Measurements from ENCODE around the gene NEURL4.

The NEURL4 gene

GRCh38 chr17:7325031-7325528 is 4.1 kb downstream of the NEURL4 start:
- 94 to 98% methylated on average over 18 of the region's 19 CpGs for WGBS, 2 experiments
- Histone ChIP-seq H3K27ac (ENCODE audit: insufficient read depth, low read depth, low read length, poor library complexity, severe bottlenecking) (no peak overlapping the region), H3K9me3 (ENCODE audit: control insufficient read depth, low read length) (no peaks in the 10 kb centered on the region), H3K27me3 (ENCODE audit: control insufficient read depth, insufficient read depth, low read length, poor library complexity, severe bottlenecking) (no peaks in the 10 kb centered on the region), H3K4me3 (ENCODE audit: insufficient read depth, low read depth, low read length) (no peak overlapping the region), H3K4me1 (ENCODE audit: control insufficient read depth, insufficient read depth, low read length) (peaks cover 9% of the 10 kb centered on the region), H3K36me3 (ENCODE audit: control insufficient read depth, insufficient read depth, low read length) (peaks cover 49% of the 10 kb centered on the region)

GRCh38 chr17:7324438-7324779 is 4.7 kb downstream of the NEURL4 start:
- no peaks in the 10 kb centered on the region for H3K9me3 ChIP-seq (ENCODE audit: control insufficient read depth, low read length)
- H3K4me1 ChIP-seq (ENCODE audit: control insufficient read depth, insufficient read depth, low read length) = peaks cover 9% of the 10 kb centered on the region
- no peak overlapping the region for H3K4me3 ChIP-seq (ENCODE audit: insufficient read depth, low read depth, low read length)
- 86 to 93% methylated on average over 3 of the region's 3 CpGs for WGBS, 2 experiments
- H3K27ac ChIP-seq (ENCODE audit: insufficient read depth, low read depth, low read length, poor library complexity, severe bottlenecking) = no peak overlapping the region
- H3K36me3 ChIP-seq (ENCODE audit: control insufficient read depth, insufficient read depth, low read length) = peaks cover 49% of the 10 kb centered on the region
- H3K27me3 ChIP-seq (ENCODE audit: control insufficient read depth, insufficient read depth, low read length, poor library complexity, severe bottlenecking) = no peaks in the 10 kb centered on the region

- 71 to 74% methylated on average over 39 of the region's 39 CpGs for WGBS, 2 experiments
- no peaks in the 10 kb centered on the region for H3K9me3 ChIP-seq (ENCODE audit: control insufficient read depth, low read length)
- peaks cover 49% of the 10 kb centered on the region for H3K36me3 ChIP-seq (ENCODE audit: control insufficient read depth, insufficient read depth, low read length)
- no peak overlapping the region for H3K4me3 ChIP-seq (ENCODE audit: insufficient read depth, low read depth, low read length)
- no peak overlapping the region for H3K27ac ChIP-seq (ENCODE audit: insufficient read depth, low read depth, low read length, poor library complexity, severe bottlenecking)
- H3K4me1 ChIP-seq (ENCODE audit: control insufficient read depth, insufficient read depth, low read length) = peaks cover 9% of the 10 kb centered on the region
- no peaks in the 10 kb centered on the region for H3K27me3 ChIP-seq (ENCODE audit: control insufficient read depth, insufficient read depth, low read length, poor library complexity, severe bottlenecking)
Measured at GRCh38 chr17:7323731-7324437, 5.3 kb downstream of the NEURL4 start.

DNA sequence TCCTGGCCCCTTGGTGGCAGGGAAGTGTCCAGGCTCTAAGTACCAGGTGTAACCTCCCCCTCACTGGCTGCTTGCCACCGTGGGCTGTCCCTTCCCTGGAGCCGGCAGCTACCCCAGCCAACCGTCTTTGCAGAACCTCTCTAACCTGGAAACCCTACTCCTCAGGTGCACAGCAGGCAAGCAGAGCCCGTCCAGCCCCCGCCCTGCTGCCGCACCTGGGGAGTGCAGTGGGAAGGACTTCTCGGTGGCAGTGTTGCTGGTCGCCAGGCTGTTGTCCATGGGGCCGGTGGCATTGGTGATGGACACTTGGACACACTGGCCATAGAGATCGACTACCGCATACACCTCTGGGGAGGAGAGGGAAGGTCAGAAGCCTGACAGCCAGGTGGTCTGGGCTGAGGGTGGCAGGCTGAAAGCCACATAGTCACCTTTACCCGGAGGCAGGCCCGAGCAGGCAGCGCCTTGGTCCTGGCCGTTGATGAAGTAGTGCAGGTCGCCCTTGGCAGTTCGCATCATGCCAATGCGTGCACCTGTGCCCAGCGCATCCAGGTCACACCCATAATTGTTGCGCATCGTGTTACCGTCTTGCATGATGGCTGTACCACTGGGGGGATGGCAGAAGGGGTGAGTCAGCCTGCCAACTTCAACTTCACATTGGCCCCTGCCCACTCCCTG is 6.5 kb downstream of the NEURL4 start:
- peaks cover 60% of the 10 kb centered on the region for H3K36me3 ChIP-seq (ENCODE audit: control insufficient read depth, insufficient read depth, low read length)
- H3K9me3 ChIP-seq (ENCODE audit: control insufficient read depth, low read length) = no peaks in the 10 kb centered on the region
- 96 to 97% methylated on average over 22 of the region's 22 CpGs for WGBS, 2 experiments
- H3K27ac ChIP-seq (ENCODE audit: insufficient read depth, low read depth, low read length, poor library complexity, severe bottlenecking) = no peak overlapping the region
- H3K4me1 ChIP-seq (ENCODE audit: control insufficient read depth, insufficient read depth, low read length) = peaks cover 2% of the 10 kb centered on the region
- H3K27me3 ChIP-seq (ENCODE audit: control insufficient read depth, insufficient read depth, low read length, poor library complexity, severe bottlenecking) = no peaks in the 10 kb centered on the region
- no peak overlapping the region for H3K4me3 ChIP-seq (ENCODE audit: insufficient read depth, low read depth, low read length)

- peaks cover 62% of the 10 kb centered on the region for H3K36me3 ChIP-seq (ENCODE audit: control insufficient read depth, insufficient read depth, low read length)
- H3K27me3 ChIP-seq (ENCODE audit: control insufficient read depth, insufficient read depth, low read length, poor library complexity, severe bottlenecking) = no peaks in the 10 kb centered on the region
- no peak overlapping the region for H3K4me3 ChIP-seq (ENCODE audit: insufficient read depth, low read depth, low read length)
- H3K4me1 ChIP-seq (ENCODE audit: control insufficient read depth, insufficient read depth, low read length) = no peaks in the 10 kb centered on the region
- H3K9me3 ChIP-seq (ENCODE audit: control insufficient read depth, low read length) = no peaks in the 10 kb centered on the region
- 95 to 96% methylated on average over 15 of the region's 15 CpGs for WGBS, 2 experiments
- no peak overlapping the region for H3K27ac ChIP-seq (ENCODE audit: insufficient read depth, low read depth, low read length, poor library complexity, severe bottlenecking)
Measured at GRCh38 chr17:7321466-7321865, 7.7 kb downstream of the NEURL4 start.

- 95 to 96% methylated on average over 13 of the region's 13 CpGs for WGBS, 2 experiments
- H3K4me3 ChIP-seq (ENCODE audit: insufficient read depth, low read depth, low read length) = no peak overlapping the region
- peaks cover 4% of the 10 kb centered on the region for H3K4me1 ChIP-seq (ENCODE audit: control insufficient read depth, insufficient read depth, low read length)
- no peaks in the 10 kb centered on the region for H3K27me3 ChIP-seq (ENCODE audit: control insufficient read depth, insufficient read depth, low read length, poor library complexity, severe bottlenecking)
- H3K27ac ChIP-seq (ENCODE audit: insufficient read depth, low read depth, low read length, poor library complexity, severe bottlenecking) = no peak overlapping the region
- H3K36me3 ChIP-seq (ENCODE audit: control insufficient read depth, insufficient read depth, low read length) = peaks cover 46% of the 10 kb centered on the region
- H3K9me3 ChIP-seq (ENCODE audit: control insufficient read depth, low read length) = no peaks in the 10 kb centered on the region
Measured at GRCh38 chr17:7318121-7318860, 10.8 kb downstream of the NEURL4 start.

DNA sequence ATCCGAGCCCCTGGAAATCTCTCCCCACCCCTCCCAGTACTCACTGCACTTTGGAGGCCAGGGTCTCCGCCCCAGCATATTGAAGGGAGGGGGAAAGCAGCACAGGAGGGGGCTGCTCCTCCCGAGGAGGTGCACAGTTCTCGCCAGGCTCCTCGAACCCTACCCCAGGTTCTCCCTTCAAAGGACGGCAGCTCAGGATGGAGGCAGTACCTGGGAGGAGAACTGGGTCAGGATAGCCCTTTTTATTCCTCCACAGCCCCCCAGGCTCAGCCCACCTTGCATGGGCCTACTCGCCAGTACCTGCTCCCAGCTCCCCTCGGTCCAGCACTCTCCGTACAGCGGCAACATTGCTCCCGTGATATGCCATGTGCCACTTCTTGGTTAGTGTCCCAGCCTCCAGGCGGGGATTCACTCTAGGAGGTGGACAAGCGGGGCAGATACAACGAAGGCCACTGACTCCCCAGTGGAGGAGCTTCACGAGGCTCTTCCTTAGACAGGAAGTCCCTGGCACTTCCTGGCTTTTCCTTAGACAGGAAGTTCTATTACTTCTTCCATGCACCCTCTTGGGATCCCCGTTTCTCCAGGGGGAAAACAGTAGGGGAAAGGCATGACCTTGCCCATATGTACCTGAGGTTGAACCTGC is 11.9 kb downstream of the NEURL4 start:
- no peak overlapping the region for H3K27ac ChIP-seq (ENCODE audit: insufficient read depth, low read depth, low read length, poor library complexity, severe bottlenecking)
- peaks cover 45% of the 10 kb centered on the region for H3K36me3 ChIP-seq (ENCODE audit: control insufficient read depth, insufficient read depth, low read length)
- H3K4me3 ChIP-seq (ENCODE audit: insufficient read depth, low read depth, low read length) = no peak overlapping the region
- no peaks in the 10 kb centered on the region for H3K9me3 ChIP-seq (ENCODE audit: control insufficient read depth, low read length)
- H3K27me3 ChIP-seq (ENCODE audit: control insufficient read depth, insufficient read depth, low read length, poor library complexity, severe bottlenecking) = no peaks in the 10 kb centered on the region
- H3K4me1 ChIP-seq (ENCODE audit: control insufficient read depth, insufficient read depth, low read length) = peaks cover 4% of the 10 kb centered on the region
- 95 to 96% methylated on average over 16 of the region's 16 CpGs for WGBS, 2 experiments

DNA sequence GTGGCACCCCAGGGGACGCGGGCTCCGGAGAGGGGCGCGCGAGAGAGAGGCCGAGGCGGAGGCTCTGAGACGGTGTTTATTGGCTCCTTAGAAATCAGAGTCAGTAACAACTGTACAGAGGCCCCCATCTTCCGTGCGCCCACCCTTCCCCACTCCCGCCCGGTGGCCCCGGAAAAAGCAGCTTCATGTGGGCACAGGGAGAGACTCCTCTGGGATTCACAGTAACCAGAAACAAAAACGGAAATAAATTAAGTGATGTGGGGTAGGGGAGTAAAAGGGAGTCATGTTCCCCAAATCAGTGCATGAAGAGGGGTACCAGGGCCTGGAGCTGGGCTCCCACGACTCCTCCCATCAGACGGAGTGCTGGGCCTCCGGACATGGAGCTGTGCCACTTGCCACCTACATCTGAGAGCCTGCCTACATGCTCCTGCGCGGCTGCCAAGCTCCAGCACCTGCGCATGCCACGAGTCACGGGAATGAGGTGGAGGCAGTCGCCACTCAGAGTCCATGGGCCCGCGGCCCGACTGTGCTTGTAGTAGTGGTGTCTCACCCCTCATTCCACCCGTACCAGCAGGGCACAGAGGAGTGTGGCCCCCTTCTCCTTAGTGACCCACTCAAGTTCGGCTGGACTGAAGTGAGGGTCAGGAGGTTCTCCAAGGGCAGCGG is 13.4 kb downstream of the NEURL4 start:
- H3K27me3 ChIP-seq (ENCODE audit: control insufficient read depth, insufficient read depth, low read length, poor library complexity, severe bottlenecking) = no peaks in the 10 kb centered on the region
- peaks cover 44% of the 10 kb centered on the region for H3K36me3 ChIP-seq (ENCODE audit: control insufficient read depth, insufficient read depth, low read length)
- no peaks in the 10 kb centered on the region for H3K9me3 ChIP-seq (ENCODE audit: control insufficient read depth, low read length)
- WGBS, 2 experiments = 54 to 57% methylated on average over 30 of the region's 30 CpGs
- H3K4me1 ChIP-seq (ENCODE audit: control insufficient read depth, insufficient read depth, low read length) = peaks cover 4% of the 10 kb centered on the region
- H3K27ac ChIP-seq (ENCODE audit: insufficient read depth, low read depth, low read length, poor library complexity, severe bottlenecking) = peak overlapping the region; percentile 18
- H3K4me3 ChIP-seq (ENCODE audit: insufficient read depth, low read depth, low read length) = peak overlapping the region; percentile 68

- H3K4me3 ChIP-seq (ENCODE audit: insufficient read depth, low read depth, low read length) = peak within 1 kb of the TSS; percentile 68
- 0 to 1% methylated on average over 95 of the region's 95 CpGs for WGBS, 2 experiments
- H3K36me3 ChIP-seq (ENCODE audit: control insufficient read depth, insufficient read depth, low read length) = peaks cover 52% of the 10 kb centered on the region
- peaks cover 4% of the 10 kb centered on the region for H3K4me1 ChIP-seq (ENCODE audit: control insufficient read depth, insufficient read depth, low read length)
- H3K27ac ChIP-seq (ENCODE audit: insufficient read depth, low read depth, low read length, poor library complexity, severe bottlenecking) = peak within 1 kb of the TSS; percentile 18
- H3K27me3 ChIP-seq (ENCODE audit: control insufficient read depth, insufficient read depth, low read length, poor library complexity, severe bottlenecking) = no peaks in the 10 kb centered on the region
- H3K9me3 ChIP-seq (ENCODE audit: control insufficient read depth, low read length) = no peaks in the 10 kb centered on the region
Measured at GRCh38 chr17:7314719-7315569, 14.2 kb downstream of the NEURL4 start, which contains the start of gene GPS2. TSS of gene GPS2 (minus strand) at chr17:7315360. CDS start at chr17:7315052, 308 bp downstream.
